Nephron (organoid): ENCODE data around the gene DSCAML1.

Experiments used
- H3K27ac Mint-ChIP-seq, 3 experiments: 2 replicates each; pipeline ENCODE4 v1.8.0; 2020; ENCODE audit warnings: mixed read lengths in 3 of 3, mild to moderate bottlenecking in 2 of 3, moderate library complexity in 1 of 3
- H3K27me3 Mint-ChIP-seq: 2 replicates; pipeline ENCODE4 v1.8.0; 2021; ENCODE audit warnings: low read depth, mild to moderate bottlenecking, moderate library complexity, mixed read lengths
- H3K36me3 Mint-ChIP-seq: 2 replicates; pipeline ENCODE4 v1.8.0; 2020; ENCODE audit warnings: low read depth, mixed read lengths
- H3K4me1 Mint-ChIP-seq: 2 replicates; pipeline ENCODE4 v1.8.0; 2020; ENCODE audit warnings: mixed read lengths
- H3K4me3 Mint-ChIP-seq, 3 experiments: 2 replicates each; pipeline ENCODE4 v1.8.0; 2020; ENCODE audit warnings: mild to moderate bottlenecking in 3 of 3, mixed read lengths in 3 of 3, moderate library complexity in 2 of 3
- H3K9me3 Mint-ChIP-seq: 2 replicates; pipeline ENCODE4 v1.8.0; 2020; ENCODE audit warnings: mixed read lengths
- TF ChIP-seq, protein P1 (sequence below), 3 experiments: fragments of 200-600 bp; sonication (generic); IDR thresholded peaks; one replicate each; pipeline ENCODE4 v1.5.0; 2021; ENCODE audit warnings: antibody characterized with exemption in 3 of 3; ENCODE audit not compliant: unreplicated experiment in 3 of 3

Gene DSCAML1

GRCh38 chr11:117730208-117730800, 66.7 kb downstream of the DSCAML1 start:
- Mint-ChIP-seq H3K27me3 (peaks cover 12% of the 10 kb centered on the region), H3K9me3 (peaks cover 8% of the 10 kb centered on the region), H3K27ac (no peak overlapping the region), H3K4me3 (no peak overlapping the region), H3K4me1 (peaks cover 28% of the 10 kb centered on the region), H3K36me3 (peaks cover 4% of the 10 kb centered on the region)
- TF ChIP-seq, protein P1, sequence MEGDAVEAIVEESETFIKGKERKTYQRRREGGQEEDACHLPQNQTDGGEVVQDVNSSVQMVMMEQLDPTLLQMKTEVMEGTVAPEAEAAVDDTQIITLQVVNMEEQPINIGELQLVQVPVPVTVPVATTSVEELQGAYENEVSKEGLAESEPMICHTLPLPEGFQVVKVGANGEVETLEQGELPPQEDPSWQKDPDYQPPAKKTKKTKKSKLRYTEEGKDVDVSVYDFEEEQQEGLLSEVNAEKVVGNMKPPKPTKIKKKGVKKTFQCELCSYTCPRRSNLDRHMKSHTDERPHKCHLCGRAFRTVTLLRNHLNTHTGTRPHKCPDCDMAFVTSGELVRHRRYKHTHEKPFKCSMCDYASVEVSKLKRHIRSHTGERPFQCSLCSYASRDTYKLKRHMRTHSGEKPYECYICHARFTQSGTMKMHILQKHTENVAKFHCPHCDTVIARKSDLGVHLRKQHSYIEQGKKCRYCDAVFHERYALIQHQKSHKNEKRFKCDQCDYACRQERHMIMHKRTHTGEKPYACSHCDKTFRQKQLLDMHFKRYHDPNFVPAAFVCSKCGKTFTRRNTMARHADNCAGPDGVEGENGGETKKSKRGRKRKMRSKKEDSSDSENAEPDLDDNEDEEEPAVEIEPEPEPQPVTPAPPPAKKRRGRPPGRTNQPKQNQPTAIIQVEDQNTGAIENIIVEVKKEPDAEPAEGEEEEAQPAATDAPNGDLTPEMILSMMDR (IDR thresholded peaks at IDR 0.05; ENCODE audit: unreplicated experiment in 3 of 3): no peak

DNA sequence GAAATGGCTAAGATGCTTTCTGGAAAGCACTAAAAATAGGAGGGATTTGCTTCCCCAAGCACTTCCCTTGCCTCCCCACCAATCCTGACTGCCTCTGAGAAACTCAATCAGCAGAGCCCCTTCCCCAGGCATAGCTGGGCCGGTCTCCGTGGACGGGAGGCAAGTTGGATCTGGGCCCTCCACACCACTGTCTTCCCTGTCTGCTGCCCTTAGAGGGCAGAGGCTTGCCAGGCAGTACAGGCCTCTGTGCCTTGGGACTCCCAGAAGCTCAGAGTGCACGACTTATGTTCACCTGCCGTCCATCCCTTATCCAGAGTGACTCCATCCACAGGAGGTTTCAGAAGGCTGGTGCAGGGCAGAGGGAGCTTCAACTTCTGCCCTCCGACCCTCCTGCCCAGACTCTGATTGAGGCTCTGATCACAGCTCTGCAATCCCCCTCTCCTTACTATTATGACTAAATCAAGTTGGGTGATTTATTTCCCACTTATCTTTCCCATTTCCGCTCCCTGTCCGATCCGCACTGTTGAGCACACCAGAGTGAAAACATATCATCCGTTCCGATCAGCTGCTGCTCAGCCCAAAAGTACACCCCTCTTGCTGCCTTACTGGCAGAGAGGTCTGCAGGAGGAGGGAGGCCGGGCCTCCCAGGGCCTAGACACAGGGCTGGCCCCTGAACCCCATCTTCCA, 71.8 kb downstream of the DSCAML1 start:
- Mint-ChIP-seq H3K36me3 (peaks cover 4% of the 10 kb centered on the region), H3K27ac (peak overlapping the region in 2 of 3 experiments; percentile 5 to 42), H3K9me3 (peaks cover 8% of the 10 kb centered on the region), H3K4me3 (no peak overlapping the region), H3K4me1 (peaks cover 54% of the 10 kb centered on the region), H3K27me3 (peaks cover 3% of the 10 kb centered on the region)
- TF ChIP-seq, protein P1 (IDR thresholded peaks at IDR 0.05; ENCODE audit: unreplicated experiment in 3 of 3): no peak

- TF ChIP-seq, protein P1 (IDR thresholded peaks at IDR 0.05; ENCODE audit: unreplicated experiment in 3 of 3): no peak
- Mint-ChIP-seq H3K4me1 (peaks cover 54% of the 10 kb centered on the region), H3K36me3 (peaks cover 4% of the 10 kb centered on the region), H3K9me3 (peaks cover 8% of the 10 kb centered on the region), H3K27ac (peak overlapping the region in 1 of 3 experiments; percentile 36), H3K4me3 (no peak overlapping the region), H3K27me3 (peaks cover 3% of the 10 kb centered on the region)
These were observed 72.4 kb downstream of the DSCAML1 start for GRCh38 chr11:117724621-117725020.

DNA sequence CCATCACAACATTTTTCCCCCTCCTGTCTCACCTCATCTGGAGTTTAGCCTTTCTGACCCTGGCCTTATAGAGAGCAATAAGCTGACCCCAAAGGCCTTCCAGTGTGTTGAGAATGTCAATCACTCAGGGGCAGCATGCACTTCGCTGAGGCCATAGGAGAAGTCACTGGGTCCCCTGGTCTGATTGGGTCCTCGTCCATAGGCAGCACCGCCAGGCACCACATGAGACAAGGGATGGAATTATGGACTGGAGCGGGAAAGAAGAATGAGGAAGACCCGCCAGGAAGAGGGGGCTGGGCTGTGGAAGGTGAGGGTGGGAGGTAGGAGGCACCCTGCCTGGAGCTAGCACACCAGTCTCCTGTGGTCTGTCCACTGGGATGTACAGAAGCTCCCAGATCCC, 72.9 kb downstream of the DSCAML1 start:
- Mint-ChIP-seq H3K36me3 (peaks cover 4% of the 10 kb centered on the region), H3K9me3 (peaks cover 6% of the 10 kb centered on the region), H3K4me1 (peaks cover 54% of the 10 kb centered on the region), H3K27ac (peak overlapping the region in 2 of 3 experiments; percentile 67 to 70), H3K27me3 (peaks cover 3% of the 10 kb centered on the region), H3K4me3 (peak overlapping the region in 1 of 3 experiments; percentile 37)
- TF ChIP-seq, protein P1 (IDR thresholded peaks at IDR 0.05; ENCODE audit: unreplicated experiment in 3 of 3): no peak

DNA sequence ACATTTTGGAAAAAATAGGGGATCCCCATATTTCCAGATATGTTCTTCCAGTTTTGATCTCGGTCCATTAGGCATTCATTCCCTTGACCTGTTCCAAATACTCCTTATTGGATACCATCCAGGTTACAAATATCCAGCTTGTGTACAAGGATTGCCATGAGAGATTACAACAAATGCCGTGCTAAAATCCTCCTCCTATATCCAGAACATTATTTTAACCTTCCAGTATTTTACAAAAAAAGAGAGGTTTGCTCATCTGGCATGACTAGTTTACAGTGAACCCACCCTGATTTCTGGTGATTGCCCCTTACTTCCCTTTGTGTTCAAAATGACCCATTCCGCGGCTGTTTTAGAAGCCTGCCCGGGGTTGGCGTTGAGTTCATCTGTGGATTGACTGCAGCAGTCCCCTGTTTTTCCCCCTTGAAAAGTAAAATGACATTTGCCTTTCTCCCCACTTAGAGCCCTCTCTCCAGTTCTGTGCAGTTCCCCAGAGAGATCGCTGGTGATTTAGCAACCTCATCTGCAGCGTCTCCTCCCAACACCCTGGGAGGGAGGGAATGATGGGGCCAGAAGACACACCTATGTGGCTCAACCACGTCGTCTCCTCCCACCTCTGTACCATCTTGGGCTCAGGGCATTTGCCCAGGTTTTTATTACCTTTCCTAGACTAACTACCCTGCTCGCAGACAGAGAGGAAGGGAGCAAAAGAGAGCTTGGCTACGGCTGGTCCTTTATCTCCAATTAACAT, 73.6 kb downstream of the DSCAML1 start:
- H3K27me3 Mint-ChIP-seq: peaks cover 3% of the 10 kb centered on the region
- peaks cover 6% of the 10 kb centered on the region for H3K9me3 Mint-ChIP-seq
- peaks cover 59% of the 10 kb centered on the region for H3K4me1 Mint-ChIP-seq
- H3K36me3 Mint-ChIP-seq: peaks cover 4% of the 10 kb centered on the region
- H3K27ac Mint-ChIP-seq: peak overlapping the region in 2 of 3 experiments; percentile 67 to 70
- TF ChIP-seq, protein P1 (IDR thresholded peaks at IDR 0.05; ENCODE audit: unreplicated experiment in 3 of 3): no peak
- H3K4me3 Mint-ChIP-seq: peak overlapping the region in 1 of 3 experiments; percentile 37
